Activated gamma-delta T cell (primary cell): ENCODE results near the gene HIPK1.
"Not testable (repeated sequence)": the region's sequence is repeated elsewhere in the genome, so short reads cannot be mapped to it uniquely, and the experiment has no call there.

Experiments
- DNase-seq: peaks from one replicate; lab custom pipeline; 2025; lab: John Stamatoyannopoulos, UW

Gene HIPK1

GRCh38 chr1:113945329-113945728, 16.2 kb downstream of the HIPK1 start:
- no peak for DNase-seq

DNA sequence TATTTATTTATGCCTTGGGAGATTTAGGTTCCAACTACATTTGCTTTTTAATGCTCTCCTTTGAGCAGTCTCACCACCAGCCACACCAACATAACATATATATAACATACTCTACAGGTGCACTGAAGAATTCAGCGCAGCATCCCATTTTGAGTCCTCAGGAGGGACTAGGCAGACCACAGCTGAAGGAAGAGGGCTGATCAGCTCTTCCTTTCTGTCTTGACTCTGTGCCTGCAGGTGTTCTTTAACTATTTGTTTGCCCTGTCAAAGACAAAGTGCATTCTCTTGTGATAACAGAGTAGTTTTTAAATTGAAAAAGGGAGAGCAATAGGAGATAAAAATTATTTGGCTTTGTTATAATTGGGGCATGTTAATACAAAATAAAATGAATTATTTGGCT, 17.0 kb downstream of the HIPK1 start:
- no peak for DNase-seq

DNA sequence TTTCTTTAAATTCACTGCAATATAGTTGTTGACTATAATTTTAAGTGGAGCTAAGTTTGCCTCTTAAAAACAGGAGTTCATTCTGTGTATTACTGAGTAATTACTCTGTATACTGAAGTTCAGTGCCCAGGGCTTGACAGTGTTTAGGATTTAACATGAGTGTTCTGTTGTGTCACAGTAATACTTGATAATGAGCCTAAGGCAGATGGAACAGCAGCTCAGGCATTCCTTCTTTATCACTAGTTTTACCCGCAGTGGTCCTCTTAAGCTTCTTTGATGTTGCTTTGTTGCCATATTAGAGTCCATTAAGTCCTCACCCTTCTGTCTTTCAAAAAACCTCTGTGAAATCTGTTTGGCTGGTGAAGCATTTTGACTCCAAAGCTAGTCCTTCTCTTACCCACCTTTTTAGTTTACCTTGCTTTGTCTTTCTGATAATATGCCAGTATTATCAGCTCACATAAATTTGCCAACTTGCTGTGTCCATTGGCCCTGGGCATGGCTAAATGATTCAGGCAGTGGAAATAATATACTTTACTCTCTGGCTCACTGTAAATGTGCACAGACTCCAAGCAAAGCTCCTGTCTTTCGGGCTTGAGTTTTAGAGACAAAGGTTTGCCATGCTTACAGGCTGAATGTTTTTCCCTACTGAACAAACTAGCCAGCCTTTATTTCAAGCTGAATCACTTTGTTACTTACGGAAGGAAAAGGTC, 17.7 kb downstream of the HIPK1 start:
- DNase-seq: no peak

- DNase-seq: no peak
These were observed 18.4 kb downstream of the HIPK1 start for GRCh38 chr1:113947388-113948107.

DNA sequence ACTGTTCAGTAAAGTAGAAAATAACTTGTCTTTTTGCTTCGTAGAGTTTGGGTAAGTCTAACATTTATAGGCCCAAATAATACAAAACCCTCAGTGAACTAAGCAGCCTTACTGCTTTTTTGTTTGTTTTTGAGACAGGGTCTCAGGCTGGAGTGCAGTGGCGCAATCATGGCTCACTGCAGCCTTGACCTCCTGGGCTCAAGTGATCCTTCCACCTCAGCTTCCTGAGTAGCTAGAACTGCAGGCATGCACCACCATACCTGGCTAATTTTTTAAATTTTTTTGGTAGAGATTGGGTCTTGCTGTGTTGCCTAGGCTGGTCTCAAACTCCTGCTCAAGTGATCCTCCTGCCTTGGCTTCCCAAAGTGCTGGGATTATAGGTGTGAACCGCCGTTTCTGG, 19.0 kb downstream of the HIPK1 start:
- DNase-seq: not testable (repeated sequence)

- DNase-seq: no peak
These were observed 19.9 kb downstream of the HIPK1 start for GRCh38 chr1:113949007-113949406.

- no peak for DNase-seq
These were observed 21.8 kb downstream of the HIPK1 start for GRCh38 chr1:113950908-113951307.

DNA sequence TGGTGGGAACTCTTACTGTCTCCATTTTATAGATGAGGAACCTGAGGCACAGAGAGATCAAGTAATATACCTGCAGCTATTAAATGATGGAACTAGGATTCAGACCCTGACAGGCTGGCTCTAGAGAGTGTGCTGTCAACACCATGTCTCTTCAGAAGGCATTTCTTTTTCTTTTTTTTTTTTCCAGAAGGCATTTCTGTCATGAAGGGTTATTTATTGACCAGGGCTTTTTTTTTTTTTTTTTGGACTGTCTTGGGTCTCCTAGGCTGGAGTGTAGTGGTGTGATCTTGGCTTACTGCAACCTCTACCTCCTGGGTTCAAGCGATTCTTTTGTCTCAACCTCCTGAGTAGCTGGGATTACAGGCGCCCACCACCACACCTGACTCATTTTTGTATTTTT, 22.6 kb downstream of the HIPK1 start:
- DNase-seq: no peak

- DNase-seq: no peak
These were observed 28.9 kb downstream of the HIPK1 start for GRCh38 chr1:113957984-113958383.

DNA sequence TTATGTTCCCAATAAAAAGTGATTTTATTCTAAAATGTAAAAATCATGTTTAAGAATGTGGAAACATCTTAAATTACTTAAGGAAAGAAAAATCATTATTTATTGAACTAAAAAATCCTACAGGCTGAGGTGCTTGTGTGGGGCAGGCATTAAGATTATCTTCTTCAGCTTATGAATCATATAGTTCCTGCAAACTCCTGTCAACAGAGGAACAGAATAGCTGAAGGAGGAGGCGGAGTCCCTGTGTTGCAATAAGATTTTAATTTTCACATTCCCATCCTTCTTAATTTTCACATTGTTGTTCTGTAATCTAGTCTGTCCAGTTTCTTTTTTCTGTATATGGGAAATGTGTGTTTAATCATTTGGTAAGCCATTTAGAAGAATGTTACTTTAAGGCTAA, 29.6 kb downstream of the HIPK1 start:
- no peak for DNase-seq

DNA sequence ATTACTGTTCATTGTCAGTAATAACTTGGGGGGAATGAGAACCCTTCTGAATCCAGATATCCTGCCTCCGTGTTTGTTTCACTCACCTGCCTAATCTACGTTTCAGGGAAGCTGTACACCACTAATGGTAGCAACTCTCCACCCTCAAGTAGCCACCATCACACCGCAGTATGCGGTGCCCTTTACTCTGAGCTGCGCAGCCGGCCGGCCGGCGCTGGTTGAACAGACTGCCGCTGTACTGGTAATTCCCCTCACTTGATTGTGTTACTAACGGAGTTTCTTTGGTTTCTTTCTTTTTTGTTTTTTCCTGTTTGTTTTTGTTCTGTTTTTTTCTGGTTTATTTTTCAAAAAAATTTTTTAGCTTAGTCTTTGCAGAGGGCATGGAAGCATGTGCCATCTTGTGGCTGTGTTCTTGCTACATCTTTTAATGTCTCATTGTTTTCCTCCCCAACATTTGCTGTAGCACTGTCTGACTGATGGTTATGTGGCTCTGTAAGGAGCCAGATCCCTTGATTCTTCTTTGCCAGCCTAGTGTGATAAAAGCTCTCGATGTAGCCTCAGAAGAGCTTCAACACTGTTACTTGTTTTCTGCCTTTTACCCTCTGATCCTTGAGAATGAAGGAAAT, 34.3 kb downstream of the HIPK1 start:
- no peak for DNase-seq

DNA sequence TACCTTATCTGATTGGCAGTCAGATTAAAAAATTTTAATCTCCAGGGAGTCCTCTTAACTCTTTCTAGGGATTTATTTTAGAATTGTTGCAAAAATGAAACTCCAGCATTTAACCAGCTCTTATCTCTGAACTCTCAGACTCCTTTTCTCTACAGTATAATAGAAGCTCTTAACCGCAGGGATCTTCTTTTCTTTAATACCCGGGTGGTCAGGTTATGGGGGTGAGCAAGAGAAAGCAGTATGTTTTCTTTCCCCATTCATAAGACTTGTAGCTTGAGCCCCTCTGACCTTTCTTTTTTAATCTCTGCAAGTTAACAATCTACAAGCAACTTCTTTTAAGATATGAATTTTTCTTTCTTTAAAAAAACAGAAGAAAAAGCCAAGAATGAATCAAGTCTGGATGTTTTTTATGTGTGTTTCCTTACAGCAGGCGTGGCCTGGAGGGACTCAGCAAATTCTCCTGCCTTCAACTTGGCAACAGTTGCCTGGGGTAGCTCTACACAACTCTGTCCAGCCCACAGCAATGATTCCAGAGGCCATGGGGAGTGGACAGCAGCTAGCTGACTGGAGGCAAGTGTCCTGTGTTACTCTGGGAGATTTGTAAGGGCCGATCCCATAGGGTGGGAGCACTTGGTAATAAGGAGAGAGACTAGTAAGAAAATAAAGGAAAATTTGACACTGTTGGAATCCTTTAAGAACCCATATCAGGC, 36.7 kb downstream of the HIPK1 start:
- no peak for DNase-seq

DNA sequence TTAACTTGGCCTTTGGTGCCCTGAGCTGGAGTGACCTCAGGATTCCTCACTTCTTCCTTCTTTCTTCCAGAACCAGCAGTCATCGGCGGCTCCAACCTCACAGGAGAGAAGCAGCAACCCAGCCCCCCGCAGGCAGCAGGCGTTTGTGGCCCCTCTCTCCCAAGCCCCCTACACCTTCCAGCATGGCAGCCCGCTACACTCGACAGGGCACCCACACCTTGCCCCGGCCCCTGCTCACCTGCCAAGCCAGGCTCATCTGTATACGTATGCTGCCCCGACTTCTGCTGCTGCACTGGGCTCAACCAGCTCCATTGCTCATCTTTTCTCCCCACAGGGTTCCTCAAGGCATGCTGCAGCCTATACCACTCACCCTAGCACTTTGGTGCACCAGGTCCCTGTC, 43.8 kb downstream of the HIPK1 start:
- DNase-seq: no peak

DNA sequence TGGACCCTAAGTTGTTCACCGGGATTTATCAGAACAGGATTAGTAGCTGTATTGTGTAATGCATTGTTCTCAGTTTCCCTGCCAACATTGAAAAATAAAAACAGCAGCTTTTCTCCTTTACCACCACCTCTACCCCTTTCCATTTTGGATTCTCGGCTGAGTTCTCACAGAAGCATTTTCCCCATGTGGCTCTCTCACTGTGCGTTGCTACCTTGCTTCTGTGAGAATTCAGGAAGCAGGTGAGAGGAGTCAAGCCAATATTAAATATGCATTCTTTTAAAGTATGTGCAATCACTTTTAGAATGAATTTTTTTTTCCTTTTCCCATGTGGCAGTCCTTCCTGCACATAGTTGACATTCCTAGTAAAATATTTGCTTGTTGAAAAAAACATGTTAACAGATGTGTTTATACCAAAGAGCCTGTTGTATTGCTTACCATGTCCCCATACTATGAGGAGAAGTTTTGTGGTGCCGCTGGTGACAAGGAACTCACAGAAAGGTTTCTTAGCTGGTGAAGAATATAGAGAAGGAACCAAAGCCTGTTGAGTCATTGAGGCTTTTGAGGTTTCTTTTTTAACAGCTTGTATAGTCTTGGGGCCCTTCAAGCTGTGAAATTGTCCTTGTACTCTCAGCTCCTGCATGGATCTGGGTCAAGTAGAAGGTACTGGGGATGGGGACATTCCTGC, 46.2 kb downstream of the HIPK1 start:
- no peak for DNase-seq

DNA sequence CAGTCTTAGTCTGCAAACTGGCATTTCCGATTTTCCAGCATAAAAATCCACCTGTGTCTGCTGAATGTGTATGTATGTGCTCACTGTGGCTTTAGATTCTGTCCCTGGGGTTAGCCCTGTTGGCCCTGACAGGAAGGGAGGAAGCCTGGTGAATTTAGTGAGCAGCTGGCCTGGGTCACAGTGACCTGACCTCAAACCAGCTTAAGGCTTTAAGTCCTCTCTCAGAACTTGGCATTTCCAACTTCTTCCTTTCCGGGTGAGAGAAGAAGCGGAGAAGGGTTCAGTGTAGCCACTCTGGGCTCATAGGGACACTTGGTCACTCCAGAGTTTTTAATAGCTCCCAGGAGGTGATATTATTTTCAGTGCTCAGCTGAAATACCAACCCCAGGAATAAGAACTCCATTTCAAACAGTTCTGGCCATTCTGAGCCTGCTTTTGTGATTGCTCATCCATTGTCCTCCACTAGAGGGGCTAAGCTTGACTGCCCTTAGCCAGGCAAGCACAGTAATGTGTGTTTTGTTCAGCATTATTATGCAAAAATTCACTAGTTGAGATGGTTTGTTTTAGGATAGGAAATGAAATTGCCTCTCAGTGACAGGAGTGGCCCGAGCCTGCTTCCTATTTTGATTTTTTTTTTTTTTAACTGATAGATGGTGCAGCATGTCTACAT, 47.6 kb downstream of the HIPK1 start:
- no peak for DNase-seq

DNA sequence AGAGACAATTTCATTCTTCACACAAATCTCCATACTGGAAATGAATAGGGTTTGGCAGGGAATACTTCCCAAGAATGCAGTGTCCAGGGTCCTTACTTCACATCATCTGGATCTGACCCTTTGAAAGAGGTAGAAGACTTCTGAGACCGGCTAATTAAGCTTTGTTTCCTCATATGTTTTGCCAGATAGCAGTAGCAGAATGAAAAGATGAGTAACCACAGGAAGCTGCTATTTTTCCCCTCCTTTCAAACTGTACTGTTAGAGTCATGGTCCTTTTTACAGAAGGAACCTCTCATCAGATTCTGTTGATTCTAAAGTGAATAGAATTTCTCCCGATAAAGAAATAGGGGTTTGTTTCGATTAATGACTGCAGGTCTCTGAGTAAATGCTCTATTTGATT, 48.8 kb downstream of the HIPK1 start:
- no peak for DNase-seq

DNA sequence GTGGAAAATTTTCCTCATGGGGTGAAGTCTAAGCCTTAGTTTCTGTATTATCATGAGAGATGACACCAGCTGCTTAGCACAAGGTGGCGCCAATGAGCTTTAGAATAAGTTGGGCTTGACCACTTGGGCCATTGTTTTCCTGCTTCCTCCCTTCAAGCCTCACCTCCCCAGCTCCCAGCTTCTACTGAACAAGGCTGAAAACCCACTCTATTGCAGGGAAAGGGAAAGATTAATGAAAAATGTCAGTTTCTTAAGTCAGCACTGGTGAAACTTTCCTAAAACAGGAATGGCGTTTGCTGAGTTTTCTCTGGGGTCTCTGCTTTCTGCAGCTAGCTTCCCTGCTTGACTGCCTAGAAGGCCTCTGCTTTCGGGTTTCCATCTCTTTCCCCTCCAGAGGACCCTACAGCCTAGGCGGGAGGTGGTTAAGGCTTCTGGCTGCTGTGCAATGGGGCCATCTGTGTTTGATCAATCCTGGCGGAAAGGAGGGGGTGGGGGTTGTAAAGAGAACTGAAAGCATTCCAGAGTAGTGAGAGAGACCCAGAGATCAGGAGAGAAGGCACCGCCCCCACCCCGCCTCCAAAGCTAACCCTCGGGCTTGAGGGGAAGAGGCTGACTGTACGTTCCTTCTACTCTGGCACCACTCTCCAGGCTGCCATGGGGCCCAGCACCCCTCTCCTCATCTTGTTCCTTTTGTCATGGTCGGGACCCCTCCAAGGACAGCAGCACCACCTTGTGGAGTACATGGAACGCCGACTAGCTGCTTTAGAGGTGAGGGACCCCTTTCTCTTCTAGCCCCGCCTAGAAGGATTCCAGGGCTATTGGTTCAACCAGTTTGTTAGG, 50.0 kb downstream of the HIPK1 start, which contains the start of gene OLFML3:
Gene OLFML3, plus strand, starts transcription at position 612 of the 840 bp plus-strand sequence. Its CDS starts 43 bp downstream, at position 655.
- DNase-seq: no peak

DNA sequence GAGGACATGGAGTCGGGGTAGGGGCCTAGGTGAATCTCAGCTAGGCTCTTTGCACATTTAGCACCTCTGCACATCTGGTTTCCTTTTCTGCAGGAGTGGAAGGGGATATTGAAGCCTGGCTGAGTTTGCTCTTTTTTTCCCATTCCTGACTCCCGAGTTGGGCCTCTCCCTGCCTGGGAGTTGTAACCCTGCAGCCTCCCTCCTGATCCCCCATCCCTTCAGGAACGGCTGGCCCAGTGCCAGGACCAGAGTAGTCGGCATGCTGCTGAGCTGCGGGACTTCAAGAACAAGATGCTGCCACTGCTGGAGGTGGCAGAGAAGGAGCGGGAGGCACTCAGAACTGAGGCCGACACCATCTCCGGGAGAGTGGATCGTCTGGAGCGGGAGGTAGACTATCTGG, 51.0 kb downstream of the HIPK1 start:
- DNase-seq: no peak

DNA sequence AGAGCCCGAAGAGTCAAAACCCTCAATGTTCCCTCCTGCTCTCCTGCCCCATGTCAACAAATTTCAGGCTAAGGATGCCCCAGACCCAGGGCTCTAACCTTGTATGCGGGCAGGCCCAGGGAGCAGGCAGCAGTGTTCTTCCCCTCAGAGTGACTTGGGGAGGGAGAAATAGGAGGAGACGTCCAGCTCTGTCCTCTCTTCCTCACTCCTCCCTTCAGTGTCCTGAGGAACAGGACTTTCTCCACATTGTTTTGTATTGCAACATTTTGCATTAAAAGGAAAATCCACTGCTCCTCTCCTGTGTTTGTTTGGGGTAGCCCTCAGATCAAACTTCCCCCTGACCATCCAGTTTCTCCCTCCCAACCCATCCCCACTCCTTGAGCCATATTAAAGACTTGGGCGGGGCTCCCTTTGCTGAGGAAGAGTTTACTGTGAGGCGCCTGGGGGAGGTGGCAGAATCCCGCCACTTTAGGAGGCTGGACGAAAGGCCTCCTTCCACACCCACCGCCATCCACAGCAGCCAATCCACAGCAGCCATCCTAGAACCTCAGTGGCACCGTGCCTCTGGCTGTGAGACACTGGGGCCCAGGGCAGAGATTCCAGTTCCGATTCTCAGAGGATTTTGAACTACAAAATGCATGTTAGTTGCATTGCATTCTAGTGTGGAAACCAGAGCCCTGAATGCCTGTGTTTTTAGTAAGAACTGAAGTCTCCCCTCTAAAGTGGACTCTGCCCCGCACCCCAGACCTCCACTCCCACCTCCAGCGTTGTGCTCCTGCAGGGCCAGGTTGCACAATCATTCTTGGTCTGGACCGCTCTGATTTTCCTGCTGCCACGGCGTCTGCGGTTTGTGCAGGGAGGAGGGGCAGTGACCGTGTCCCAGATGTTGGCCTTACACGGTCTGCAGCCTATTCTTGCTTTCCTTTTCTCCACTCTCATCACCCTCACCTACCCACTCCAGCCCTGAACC, 53.1 kb downstream of the HIPK1 start:
- no peak for DNase-seq
